Stimulated activated CD8-positive, alpha-beta memory T cell treated with anti-CD3 and anti-CD28 coated beads, Interleukin-7, amount 100 ng/mL, for 1 hour (primary cell): ENCODE results near the gene DRC1.

Source experiments
- DNase-seq, 2 donors: peaks; one replicate each; pipeline ENCODE4 v3.0.0-alpha.2; 2020; ENCODE audit warnings: low read depth in 2 of 2

Gene DRC1

GRCh38 chr2:26477911-26478253, 76.2 kb downstream of the DRC1 start, which contains the start of gene OTOF:
Gene OTOF, minus strand, starts transcription at chr2:26478124.
- DNase-seq: no peak

- no peak for DNase-seq
Observed at GRCh38 chr2:26478366-26478765, 76.6 kb downstream of the DRC1 start.

- no peak for DNase-seq
Observed at GRCh38 chr2:26479131-26479788, 77.5 kb downstream of the DRC1 start.

- no peak for DNase-seq
Observed at GRCh38 chr2:26479789-26480565, 78.3 kb downstream of the DRC1 start.

- DNase-seq: no peak
Observed at GRCh38 chr2:26480566-26481423, 79.1 kb downstream of the DRC1 start.

- DNase-seq: no peak
Observed at GRCh38 chr2:26481706-26482105, 80.0 kb downstream of the DRC1 start.

GRCh38 chr2:26482211-26483026, 80.7 kb downstream of the DRC1 start:
- DNase-seq: no peak

- no peak for DNase-seq
Observed at GRCh38 chr2:26483027-26483326, 81.3 kb downstream of the DRC1 start.

GRCh38 chr2:26483516-26483915, 81.8 kb downstream of the DRC1 start:
- no peak for DNase-seq

- no peak for DNase-seq
Observed at GRCh38 chr2:26483957-26484565, 82.3 kb downstream of the DRC1 start.

GRCh38 chr2:26484579-26484978, 82.9 kb downstream of the DRC1 start:
- DNase-seq: no peak

GRCh38 chr2:26485099-26485498, 83.4 kb downstream of the DRC1 start:
- DNase-seq: no peak

- DNase-seq: no peak
Observed at GRCh38 chr2:26485725-26486418, 84.2 kb downstream of the DRC1 start.

GRCh38 chr2:26486789-26487188, 85.1 kb downstream of the DRC1 start:
- DNase-seq: no peak

- no peak for DNase-seq
Observed at GRCh38 chr2:26487192-26487591, 85.5 kb downstream of the DRC1 start.

- no peak for DNase-seq
Observed at GRCh38 chr2:26488463-26489212, 86.9 kb downstream of the DRC1 start.

GRCh38 chr2:26489213-26489850, 87.6 kb downstream of the DRC1 start:
- DNase-seq: no peak

- no peak for DNase-seq
Observed at GRCh38 chr2:26491563-26492167, 89.9 kb downstream of the DRC1 start.
